Neural progenitor cell (in vitro differentiated cells): ENCODE measurements around the gene ATG9B. TPM values are rescaled to one million over a fixed set of nuclear protein-coding genes. Genes with fewer than 3 reads are reported as not detected.
A peak's percentile ranks its signal among the peaks of the same experiment; 100 is the strongest.

Source experiments
- DNase-seq: peaks from one replicate; pipeline ENCODE4 v3.0.0-alpha.2; 2016; ENCODE audit warnings: low spot score
- H2AFZ ChIP-seq: fragments of 200-600 bp; sonication (generic); replicated peaks from 2 replicates; pipeline ENCODE4 v1.6.1; 2016; ENCODE audit warnings: antibody characterized with exemption
- H3F3A ChIP-seq: fragments of 200-600 bp; sonication (generic); 2 replicates; pipeline ENCODE4 v1.6.1; 2016; ENCODE audit warnings: antibody characterized with exemption, low read depth
- H3K27ac ChIP-seq: fragments of 200-600 bp; sonication (generic); 2 replicates; pipeline ENCODE4 v1.5.1; 2016; ENCODE audit warnings: mild to moderate bottlenecking
- H3K27me3 ChIP-seq: fragments of 200-600 bp; sonication (generic); 2 replicates; pipeline ENCODE4 v1.6.1; 2016; ENCODE audit warnings: mild to moderate bottlenecking, moderate library complexity
- H3K36me3 ChIP-seq: fragments of 200-600 bp; sonication (generic); 2 replicates; pipeline ENCODE4 v1.5.1; 2016
- H3K4me1 ChIP-seq: fragments of 200-600 bp; sonication (generic); 2 replicates; pipeline ENCODE4 v1.6.1; 2016; ENCODE audit warnings: mixed run types
- H3K4me2 ChIP-seq: fragments of 200-600 bp; sonication (generic); 2 replicates; pipeline ENCODE4 v1.6.1; 2016
- H3K4me3 ChIP-seq: fragments of 200-600 bp; sonication (generic); 2 replicates; pipeline ENCODE4 v1.5.1; 2016
- H3K79me2 ChIP-seq: fragments of 200-600 bp; sonication (generic); 2 replicates; pipeline ENCODE4 v1.6.1; 2016; ENCODE audit warnings: low read depth
- H3K9ac ChIP-seq: fragments of 200-600 bp; sonication (generic); 2 replicates; pipeline ENCODE4 v1.6.1; 2016
- H3K9me3 ChIP-seq: fragments of 200-600 bp; sonication (generic); 2 replicates; pipeline ENCODE4 v1.5.1; 2016; ENCODE audit warnings: low read depth
- H4K20me1 ChIP-seq: fragments of 200-600 bp; sonication (generic); 2 replicates; pipeline ENCODE4 v1.6.1; 2016; ENCODE audit warnings: low read depth
- H3K27ac Mint-ChIP-seq: 3 replicates; pipeline ENCODE4 v1.8.0; 2021; ENCODE audit warnings: mixed read lengths
- H3K27me3 Mint-ChIP-seq: 2 replicates; pipeline ENCODE4 v1.8.0; 2022; ENCODE audit warnings: low read depth, mild to moderate bottlenecking, inconsistent platforms, moderate library complexity, mixed read lengths; ENCODE audit not compliant: insufficient read depth
- H3K36me3 Mint-ChIP-seq: 3 replicates; pipeline ENCODE4 v1.8.0; 2021; ENCODE audit warnings: mixed read lengths
- H3K4me1 Mint-ChIP-seq: 3 replicates; pipeline ENCODE4 v1.8.0; 2021; ENCODE audit warnings: mixed read lengths
- H3K4me3 Mint-ChIP-seq: 3 replicates; pipeline ENCODE4 v1.8.0; 2021; ENCODE audit warnings: mild to moderate bottlenecking, moderate library complexity, mixed read lengths
- H3K9me3 Mint-ChIP-seq: 3 replicates; pipeline ENCODE4 v1.8.0; 2020; ENCODE audit warnings: mixed read lengths
- EZH2 ChIP-seq: fragments of 200-600 bp; sonication (generic); IDR thresholded peaks from 2 replicates; pipeline ENCODE4 v1.6.1; 2017; ENCODE audit warnings: antibody characterized with exemption, mild to moderate bottlenecking, moderate library complexity
- EZH2phosphoT487 ChIP-seq: fragments of 200-600 bp; sonication (generic); IDR thresholded peaks from 2 replicates; pipeline ENCODE4 v1.6.1; 2017; ENCODE audit warnings: antibody characterized with exemption
- total RNA-seq: library from RNA; depleted of rRNA; stranded (reverse); fragments of >200 nt; gene quantifications from 2 replicates; pipeline ENCODE4 v1.2.3, GENCODE V29; 2015; ENCODE audit warnings: low replicate concordance
- TF ChIP-seq, protein P1 (sequence below): fragments of 200-600 bp; sonication (generic); IDR thresholded peaks from 2 replicates; pipeline ENCODE4 v1.5.1; 2017; ENCODE audit warnings: antibody characterized with exemption, mild to moderate bottlenecking

The ATG9B gene
- total RNA-seq, 1 donor from 2014 or later = 0.43 TPM

DNA sequence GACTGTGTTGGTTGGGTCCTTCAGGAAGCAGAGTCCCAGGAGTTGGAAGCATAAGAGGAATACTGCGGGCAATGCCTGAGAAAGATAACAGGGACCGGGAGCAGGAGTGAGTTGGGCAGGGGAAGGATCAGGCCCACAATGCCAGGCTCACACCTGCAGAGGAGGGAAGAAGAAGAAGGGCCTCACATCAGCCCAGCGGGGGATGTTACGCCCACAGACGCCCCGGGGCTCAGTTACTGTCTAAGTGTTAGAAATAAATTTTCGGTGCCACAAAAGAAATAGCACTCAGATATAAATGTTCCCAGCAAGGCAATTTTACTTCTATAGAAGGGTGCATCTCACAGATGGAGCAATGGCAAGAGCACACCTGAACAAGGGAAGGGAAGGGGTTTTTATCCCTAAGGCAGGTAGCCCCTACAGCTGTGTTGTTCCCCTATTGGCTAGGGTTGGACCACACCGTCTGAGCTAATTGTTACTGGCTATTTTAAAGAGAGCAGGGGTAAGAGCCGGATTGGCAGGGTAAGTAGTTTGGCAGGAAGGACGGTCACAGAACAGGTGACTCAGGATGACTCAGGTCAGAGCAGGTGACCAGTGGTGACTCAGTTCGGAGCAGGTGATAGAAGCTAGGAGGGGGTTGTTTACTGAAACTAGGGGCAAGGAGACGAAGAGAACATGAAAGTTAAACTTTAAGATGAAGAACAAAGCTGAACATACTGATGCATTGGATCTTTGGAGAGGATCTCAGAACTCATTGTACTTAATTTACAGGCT, 33.7 kb downstream of the ATG9B start, which contains the start of gene NOS3:
Gene NOS3, plus strand, starts transcription at position 602 of the 771 bp plus-strand sequence. CDS start 2,787 bp downstream, outside the sequence.
- Histone ChIP-seq H4K20me1 (no peaks in the 10 kb centered on the region), H3K4me1 (peaks cover 23% of the 10 kb centered on the region), H3K4me2 (no peak within 1 kb of the TSS), H3K9me3 (no peaks in the 10 kb centered on the region), H3K9ac (no peak within 1 kb of the TSS), H3F3A (peaks cover 17% of the 10 kb centered on the region), H2AFZ (no peak within 1 kb of the TSS), H3K4me3 (no peak within 1 kb of the TSS), H3K36me3 (no peaks in the 10 kb centered on the region), H3K27ac (no peak within 1 kb of the TSS), H3K79me2 (no peaks in the 10 kb centered on the region), H3K27me3 (peaks cover 3% of the 10 kb centered on the region)
- no peak for TF ChIP-seq EZH2phosphoT487
- TF ChIP-seq, protein P1, sequence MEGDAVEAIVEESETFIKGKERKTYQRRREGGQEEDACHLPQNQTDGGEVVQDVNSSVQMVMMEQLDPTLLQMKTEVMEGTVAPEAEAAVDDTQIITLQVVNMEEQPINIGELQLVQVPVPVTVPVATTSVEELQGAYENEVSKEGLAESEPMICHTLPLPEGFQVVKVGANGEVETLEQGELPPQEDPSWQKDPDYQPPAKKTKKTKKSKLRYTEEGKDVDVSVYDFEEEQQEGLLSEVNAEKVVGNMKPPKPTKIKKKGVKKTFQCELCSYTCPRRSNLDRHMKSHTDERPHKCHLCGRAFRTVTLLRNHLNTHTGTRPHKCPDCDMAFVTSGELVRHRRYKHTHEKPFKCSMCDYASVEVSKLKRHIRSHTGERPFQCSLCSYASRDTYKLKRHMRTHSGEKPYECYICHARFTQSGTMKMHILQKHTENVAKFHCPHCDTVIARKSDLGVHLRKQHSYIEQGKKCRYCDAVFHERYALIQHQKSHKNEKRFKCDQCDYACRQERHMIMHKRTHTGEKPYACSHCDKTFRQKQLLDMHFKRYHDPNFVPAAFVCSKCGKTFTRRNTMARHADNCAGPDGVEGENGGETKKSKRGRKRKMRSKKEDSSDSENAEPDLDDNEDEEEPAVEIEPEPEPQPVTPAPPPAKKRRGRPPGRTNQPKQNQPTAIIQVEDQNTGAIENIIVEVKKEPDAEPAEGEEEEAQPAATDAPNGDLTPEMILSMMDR = no peak
- no peak for TF ChIP-seq EZH2
- peak within 1 kb of the TSS; percentile 1 for H3K27ac Mint-ChIP-seq
- H3K4me1 Mint-ChIP-seq = peaks cover 31% of the 10 kb centered on the region
- peak within 1 kb of the TSS; percentile 33 for H3K4me3 Mint-ChIP-seq
- H3K36me3 Mint-ChIP-seq = no peaks in the 10 kb centered on the region
- H3K27me3 Mint-ChIP-seq = peaks cover 12% of the 10 kb centered on the region
- no peak for DNase-seq
- peaks cover 9% of the 10 kb centered on the region for H3K9me3 Mint-ChIP-seq

DNA sequence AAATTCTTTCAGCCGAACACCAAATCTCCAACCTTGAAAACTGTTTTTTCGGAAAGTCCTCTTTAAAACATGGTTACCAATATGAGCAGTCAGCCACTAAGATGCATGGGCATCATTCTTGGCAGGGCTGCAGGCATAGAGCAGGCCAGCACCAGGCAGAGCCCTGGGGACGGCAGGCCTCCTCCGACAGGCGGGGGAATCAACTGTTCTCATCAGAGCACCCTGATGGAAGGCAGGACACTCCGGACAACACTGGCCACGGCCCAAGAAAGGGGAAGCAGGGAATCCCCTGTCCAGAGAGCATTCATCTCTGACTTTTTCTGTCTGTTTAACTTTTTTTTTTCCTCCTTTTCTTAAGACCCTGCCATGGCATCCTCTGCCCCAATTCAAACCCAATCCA, 34.8 kb downstream of the ATG9B start:
- Histone ChIP-seq H3K9me3 (no peaks in the 10 kb centered on the region), H4K20me1 (peaks cover under 1% of the 10 kb centered on the region), H3K79me2 (no peaks in the 10 kb centered on the region), H3K36me3 (no peaks in the 10 kb centered on the region), H3K27ac (no peak overlapping the region), H3F3A (peaks cover 13% of the 10 kb centered on the region), H3K4me2 (no peak overlapping the region), H3K4me1 (peaks cover 21% of the 10 kb centered on the region), H3K4me3 (no peak overlapping the region), H2AFZ (no peak overlapping the region), H3K27me3 (peaks cover 8% of the 10 kb centered on the region), H3K9ac (no peak overlapping the region)
- no peaks in the 10 kb centered on the region for H3K36me3 Mint-ChIP-seq
- peak overlapping the region; percentile 41 for H3K4me3 Mint-ChIP-seq
- peaks cover 31% of the 10 kb centered on the region for H3K4me1 Mint-ChIP-seq
- no peak overlapping the region for H3K27ac Mint-ChIP-seq
- no peak for DNase-seq
- TF ChIP-seq EZH2 = no peak
- no peak for TF ChIP-seq EZH2phosphoT487
- TF ChIP-seq, protein P1 = no peak
- peaks cover 9% of the 10 kb centered on the region for H3K9me3 Mint-ChIP-seq
- peaks cover 12% of the 10 kb centered on the region for H3K27me3 Mint-ChIP-seq

DNA sequence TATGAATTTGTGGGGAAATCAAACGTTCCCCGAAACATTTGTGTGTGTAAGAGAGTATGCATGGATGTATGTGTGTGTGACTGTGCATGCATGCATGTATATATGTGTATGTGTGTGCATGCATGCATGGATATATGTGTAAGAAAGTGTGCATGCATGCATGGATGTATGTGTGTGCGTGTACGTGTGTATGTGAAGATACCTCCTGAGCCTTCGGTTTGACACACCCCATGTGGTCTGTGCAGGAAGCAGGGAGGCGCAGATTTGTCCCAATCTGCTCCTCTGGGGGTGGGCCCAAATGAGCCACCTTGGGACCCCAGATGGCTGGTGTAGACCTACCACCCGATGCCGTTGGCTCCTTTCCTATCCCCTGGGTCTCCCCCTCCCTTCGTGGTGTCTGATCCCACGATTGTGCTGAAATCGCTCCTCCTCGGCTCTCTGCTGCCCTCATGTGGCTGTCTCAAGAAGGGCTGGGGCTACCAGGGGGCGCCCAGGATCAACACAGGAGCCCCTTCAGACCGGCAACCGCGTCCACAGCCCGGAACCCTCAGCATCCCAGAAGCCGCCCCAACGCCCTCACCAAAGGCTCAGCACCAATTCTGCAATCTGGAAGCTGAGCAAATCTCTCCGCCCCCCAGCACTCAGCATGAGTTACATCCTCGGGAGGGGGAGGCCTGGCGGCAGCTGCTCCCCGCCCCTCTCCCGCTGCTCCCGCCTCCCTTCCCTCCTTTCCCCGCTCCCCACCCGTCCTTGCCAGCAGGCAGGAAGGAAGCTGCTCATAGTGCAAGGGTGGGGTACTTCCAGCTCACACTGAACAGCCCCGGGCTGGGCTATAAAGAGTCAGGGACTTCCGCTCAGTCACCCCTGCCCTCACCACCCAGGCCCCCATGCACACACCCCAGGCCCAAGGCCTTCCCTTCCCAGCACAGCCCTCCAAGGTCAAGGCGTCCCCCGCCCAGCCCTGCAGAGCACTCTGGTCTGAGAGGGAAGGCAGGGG, 35.8 kb downstream of the ATG9B start:
- Histone ChIP-seq H2AFZ (peak overlapping the region; percentile 57), H3K79me2 (no peaks in the 10 kb centered on the region), H3K4me2 (peak overlapping the region; percentile 66), H3K9me3 (no peaks in the 10 kb centered on the region), H3K9ac (no peak overlapping the region), H3K27ac (no peak overlapping the region), H3K4me1 (peaks cover 12% of the 10 kb centered on the region), H3K36me3 (no peaks in the 10 kb centered on the region), H3K27me3 (peaks cover 12% of the 10 kb centered on the region), H3F3A (peaks cover 5% of the 10 kb centered on the region), H4K20me1 (peaks cover 3% of the 10 kb centered on the region), H3K4me3 (peak overlapping the region; percentile 38)
- peaks cover 26% of the 10 kb centered on the region for H3K4me1 Mint-ChIP-seq
- peaks cover 9% of the 10 kb centered on the region for H3K9me3 Mint-ChIP-seq
- peaks cover 14% of the 10 kb centered on the region for H3K27me3 Mint-ChIP-seq
- peak; percentile 84 for DNase-seq
- H3K36me3 Mint-ChIP-seq = no peaks in the 10 kb centered on the region
- H3K27ac Mint-ChIP-seq = no peak overlapping the region
- H3K4me3 Mint-ChIP-seq = peak overlapping the region; percentile 69
- no peak for TF ChIP-seq EZH2
- TF ChIP-seq, protein P1 = peak; percentile 92
